Aorta (tissue), 5 donors: ENCODE data around the gene CDC20B. TPM values are rescaled to one million over a fixed set of nuclear protein-coding genes. Genes with fewer than 3 reads are reported as not detected.
"Not testable (repeated sequence)": the region's sequence is repeated elsewhere in the genome, so short reads cannot be mapped to it uniquely, and the experiment has no call there.

Experiments used
- ATAC-seq: fragments of 200-7000 bp; cut with Tn5 transposase; one replicate; pipeline ENCODE4 v1.9.1; 2022; ENCODE audit warnings: moderate library complexity; ENCODE audit not compliant: low FRiP score
- DNase-seq, 2 donors: peaks; one replicate each; pipeline ENCODE4 v3.0.0-alpha.2; 2020
- H3K27ac ChIP-seq, 2 donors: one replicate each; pipeline ENCODE4 v1.5.1; 2013; ENCODE audit warnings: low read length in 2 of 2, mild to moderate bottlenecking in 2 of 2, moderate library complexity in 2 of 2, control low read depth in 1 of 2, inconsistent platforms in 1 of 2, low read depth in 1 of 2
- H3K27me3 ChIP-seq, 2 donors: one replicate each; pipeline ENCODE4 v1.6.1; 2013; ENCODE audit warnings: control low read depth in 1 of 2, low read length in 1 of 2, mild to moderate bottlenecking in 1 of 2, moderate library complexity in 1 of 2; ENCODE audit not compliant: insufficient read depth in 2 of 2, control insufficient read depth in 1 of 2
- H3K36me3 ChIP-seq, 2 donors: one replicate each; pipeline ENCODE4 v1.6.1; 2013; ENCODE audit warnings: control low read depth in 1 of 2, low read length in 1 of 2, mild to moderate bottlenecking in 1 of 2; ENCODE audit not compliant: insufficient read depth in 2 of 2, control insufficient read depth in 1 of 2
- H3K4me1 ChIP-seq, 2 donors: one replicate each; pipeline ENCODE4 v1.6.1; 2013; ENCODE audit warnings: low read length in 2 of 2, control low read depth in 1 of 2, mild to moderate bottlenecking in 1 of 2, moderate library complexity in 1 of 2; ENCODE audit not compliant: insufficient read depth in 2 of 2, control insufficient read depth in 1 of 2
- H3K4me3 ChIP-seq, 2 donors: one replicate each; pipeline ENCODE4 v1.5.1; 2013; ENCODE audit warnings: low read length in 2 of 2, control low read depth in 1 of 2, mild to moderate bottlenecking in 1 of 2
- H3K9me3 ChIP-seq: one replicate; pipeline ENCODE4 v1.6.1; 2013; ENCODE audit warnings: mild to moderate bottlenecking, low read length; ENCODE audit not compliant: control insufficient read depth
- WGBS, 2 donors: extraction: QIAGEN DNeasy Blood & Tissue Kit; methylation state at CpG; one replicate each; pipeline ENCODE4 v1.1.7; 2013; 5-methylcytosine and 5-hydroxymethylcytosine counted together
- intact Hi-C, 2 donors: fragments of 100-400 bp; cut with DNase I; formaldehyde crosslinking; loops; one replicate each; pipeline versions ENCODE4 v1.14.2 to v1.15.0; 2022
- polyA plus RNA-seq, 2 donors: library from polyadenylated mRNA; stranded (reverse); fragments of 200-250 nt; gene quantifications; one replicate each; pipeline ENCODE4 v1.2.3, GENCODE V29; 2013
- total RNA-seq, 2 donors: library from RNA; stranded (reverse); fragmentation: NEBNext Ultra II Directional; extraction: Animal tissue kit (Norgen Biotek cat#: 25700); gene quantifications; one replicate each; pipeline ENCODE4 v1.2.1, GENCODE V29; 2021
- donor health status: healthy with polysubstance abuse.
- donor health status: Bipolar disorder and iron deficiency.
- donor health status: DM: no; HTN: no; CAD: no.
- donor health status: DM: no; HTN: no; CAD: no.
- donor health status: DM: yes; HTN: yes; CAD: no.

Gene CDC20B
- total and polyA plus RNA-seq, 4 donors, result not detected

GRCh38 chr5:55123365-55123764 is 49.6 kb downstream of the CDC20B start:
- no peak for DNase-seq
- no peak overlapping the region for H3K27ac ChIP-seq
- H3K27me3 ChIP-seq, result peaks cover 0 to 2% of the 10 kb centered on the region in 2 donors
- ATAC-seq, result no peak
- no peak overlapping the region for H3K4me3 ChIP-seq
- H3K36me3 ChIP-seq, result no peaks in the 10 kb centered on the region
- H3K4me1 ChIP-seq, result no peaks in the 10 kb centered on the region
- H3K9me3 ChIP-seq, result peaks cover 8% of the 10 kb centered on the region
- intact Hi-C loops, result no loop called here
- WGBS, 2 donors, result 73 to 77% methylated on average over 3 of the region's 3 CpGs

DNA sequence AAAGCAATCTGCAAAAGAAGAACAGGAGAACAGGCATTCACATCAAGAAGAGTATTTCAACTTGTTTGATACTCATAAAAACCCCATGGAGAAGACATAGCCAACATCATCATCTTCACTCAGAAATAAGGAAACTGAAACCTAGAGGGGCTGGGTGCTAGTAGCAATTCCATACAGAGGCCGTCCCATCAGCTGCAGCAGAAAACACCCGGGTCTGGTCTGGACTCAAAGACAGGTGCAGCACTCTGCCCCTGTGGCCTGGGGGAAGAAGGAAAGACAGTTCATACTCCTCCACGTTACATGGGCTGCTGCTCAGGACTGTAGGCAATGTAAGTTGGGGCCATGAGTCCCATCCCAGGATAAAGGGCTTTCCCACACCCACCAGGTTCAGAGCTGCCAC is 58.9 kb downstream of the CDC20B start:
- intact Hi-C loops, result no loop called here
- ATAC-seq, result no peak

DNA sequence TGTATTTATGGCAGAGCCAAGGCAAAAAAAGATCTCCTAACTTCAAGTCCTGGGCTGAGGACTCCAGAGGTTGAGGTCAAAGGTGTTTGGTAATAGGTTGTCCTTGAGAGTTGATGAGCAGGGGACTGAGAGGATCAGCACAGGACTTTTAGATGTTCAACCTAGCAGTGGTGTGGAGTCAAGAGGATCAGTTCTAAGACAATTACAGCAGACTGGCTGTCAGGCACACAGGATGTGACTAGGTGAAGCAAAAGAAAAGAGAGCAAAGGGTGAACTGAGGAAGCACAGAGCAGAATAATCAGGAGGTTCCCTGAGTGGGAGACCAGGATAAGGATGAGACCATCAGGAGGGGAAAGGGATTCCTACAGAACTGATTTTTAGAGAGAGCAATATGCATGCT is 59.6 kb downstream of the CDC20B start:
- no peak overlapping the region for H3K27ac ChIP-seq
- H3K9me3 ChIP-seq, result no peaks in the 10 kb centered on the region
- intact Hi-C loops, result no loop called here
- H3K4me1 ChIP-seq, result no peaks in the 10 kb centered on the region
- no peak for ATAC-seq
- no peak for DNase-seq
- H3K4me3 ChIP-seq, result no peak overlapping the region
- no peaks in the 10 kb centered on the region for H3K27me3 ChIP-seq
- H3K36me3 ChIP-seq, result no peaks in the 10 kb centered on the region

More for the DNA sequence above, 58.9 kb downstream of the CDC20B start:
- no peak for DNase-seq
- Histone ChIP-seq H3K27ac (no peak overlapping the region), H3K9me3 (peaks cover 2% of the 10 kb centered on the region), H3K4me1 (no peaks in the 10 kb centered on the region), H3K27me3 (no peaks in the 10 kb centered on the region), H3K36me3 (no peaks in the 10 kb centered on the region), H3K4me3 (no peak overlapping the region)
- 79 to 86% methylated on average over 3 of the region's 3 CpGs for WGBS, 2 donors

DNA sequence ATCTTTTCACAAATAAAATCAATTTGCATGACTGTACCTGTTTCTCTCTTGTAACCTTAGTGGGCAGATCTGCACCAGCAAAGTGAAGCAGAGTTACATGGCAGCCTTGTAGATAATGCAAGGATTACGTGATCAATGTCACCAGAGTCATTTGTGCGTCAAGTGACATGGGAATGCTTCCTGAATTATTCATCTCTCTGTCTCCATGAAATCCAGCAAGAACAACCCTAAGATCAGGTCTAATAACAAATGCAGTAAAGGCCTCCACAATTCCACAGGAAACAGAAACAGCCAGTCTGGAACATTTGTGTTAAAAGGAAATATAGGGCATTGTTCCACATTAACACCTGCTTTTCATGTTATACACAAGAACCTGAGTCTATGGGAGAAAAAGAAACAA is 62.8 kb downstream of the CDC20B start:
- WGBS, 2 donors, result 88 to 89% methylated on average over 2 of the region's 2 CpGs
- Histone ChIP-seq H3K27ac (no peak overlapping the region), H3K36me3 (no peaks in the 10 kb centered on the region), H3K9me3 (no peaks in the 10 kb centered on the region), H3K4me1 (no peaks in the 10 kb centered on the region), H3K4me3 (no peak overlapping the region), H3K27me3 (no peaks in the 10 kb centered on the region)
- DNase-seq (no peak), ATAC-seq (no peak)
- intact Hi-C loops, result no loop called here

DNA sequence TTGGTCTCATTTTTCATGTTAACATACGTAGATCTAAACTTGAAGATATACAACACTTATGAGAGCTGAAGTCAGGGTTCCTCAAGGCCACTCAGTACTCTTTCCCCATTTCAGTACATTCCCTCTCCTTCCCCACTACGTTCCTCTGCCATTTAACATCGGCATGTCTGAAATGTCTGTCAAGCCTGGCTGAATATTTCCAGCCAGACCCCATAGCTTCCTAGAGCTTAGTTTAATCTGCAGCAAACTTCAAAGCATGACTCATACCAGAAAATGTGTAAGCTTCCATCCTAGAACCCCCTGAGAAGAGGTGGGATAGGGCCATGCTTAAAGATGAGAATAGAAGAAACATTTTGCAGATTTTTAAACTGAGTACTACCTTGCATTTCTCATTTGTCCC is 64.3 kb downstream of the CDC20B start:
- intact Hi-C loops, result no loop called here
- H3K4me1 ChIP-seq, result no peaks in the 10 kb centered on the region
- H3K27ac ChIP-seq, result no peak overlapping the region
- no peak overlapping the region for H3K4me3 ChIP-seq
- no peak for ATAC-seq
- DNase-seq, result no peak
- H3K9me3 ChIP-seq, result no peaks in the 10 kb centered on the region
- no peaks in the 10 kb centered on the region for H3K36me3 ChIP-seq
- no peaks in the 10 kb centered on the region for H3K27me3 ChIP-seq
- WGBS, 2 donors, result 25 to 28% methylated on average over 3 of the region's 3 CpGs

DNA sequence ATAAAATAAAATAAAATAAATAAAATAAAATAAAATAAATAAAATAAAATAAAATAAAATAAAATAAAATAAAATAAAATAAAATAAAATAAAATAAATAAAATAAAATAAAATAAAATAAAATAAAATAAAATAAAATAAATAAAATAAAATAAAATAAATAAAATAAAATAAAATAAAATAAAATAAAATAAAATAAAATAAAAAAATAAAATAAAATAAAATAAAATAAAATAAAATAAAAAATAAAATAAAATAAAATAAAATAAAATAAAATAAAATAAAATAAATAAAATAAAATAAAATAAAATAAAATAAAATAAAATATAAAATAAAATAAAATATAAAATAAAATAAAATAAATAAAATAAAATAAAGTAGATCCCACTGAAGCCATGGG is 67.0 kb downstream of the CDC20B start:
- H3K27me3 ChIP-seq, ATAC-seq, H3K36me3 ChIP-seq, H3K4me1 ChIP-seq, DNase-seq, H3K27ac ChIP-seq, H3K9me3 ChIP-seq, intact Hi-C loops, H3K4me3 ChIP-seq: not testable (repeated sequence)

DNA sequence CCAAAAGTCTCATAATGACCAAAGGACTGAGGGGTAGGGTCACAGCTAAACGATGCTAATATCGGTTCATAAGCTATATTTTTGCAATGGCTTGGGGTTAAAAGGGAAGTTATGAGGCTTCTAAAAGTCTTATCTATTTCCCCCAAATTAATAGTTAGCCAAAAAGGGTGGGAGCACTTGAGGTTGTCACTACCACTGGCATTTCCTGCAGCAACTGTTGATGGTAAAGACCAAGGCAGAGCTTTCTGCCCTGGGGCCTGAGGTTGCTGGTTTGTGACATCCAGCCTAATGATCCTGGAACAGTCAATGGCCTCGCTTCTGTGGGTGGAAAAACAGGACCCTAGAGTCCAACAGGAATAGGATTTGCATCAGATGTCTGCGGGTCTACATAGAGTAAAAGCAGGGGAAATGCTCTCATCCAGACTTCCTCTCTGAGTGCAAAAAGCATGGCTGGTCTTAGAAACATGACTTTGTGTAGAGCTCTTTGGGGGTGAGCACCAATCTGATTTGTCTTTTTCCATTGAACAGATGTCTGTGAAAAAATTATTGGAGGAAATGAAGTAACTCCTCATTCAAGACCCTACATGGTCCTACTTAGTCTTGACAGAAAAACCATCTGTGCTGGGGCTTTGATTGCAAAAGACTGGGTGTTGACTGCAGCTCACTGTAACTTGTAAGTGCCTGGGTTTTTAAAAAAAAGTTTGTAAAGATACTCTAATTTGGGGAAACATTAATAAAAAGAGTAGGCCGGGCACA is 67.9 kb downstream of the CDC20B start:
- Histone ChIP-seq H3K27me3 (no peaks in the 10 kb centered on the region), H3K27ac (no peak overlapping the region), H3K4me3 (no peak overlapping the region), H3K4me1 (no peaks in the 10 kb centered on the region), H3K36me3 (no peaks in the 10 kb centered on the region), H3K9me3 (no peaks in the 10 kb centered on the region)
- intact Hi-C loops, result no loop called here
- 89% methylated on average over 5 of the region's 5 CpGs for WGBS, 2 donors
- no peak for DNase-seq
- no peak for ATAC-seq

DNA sequence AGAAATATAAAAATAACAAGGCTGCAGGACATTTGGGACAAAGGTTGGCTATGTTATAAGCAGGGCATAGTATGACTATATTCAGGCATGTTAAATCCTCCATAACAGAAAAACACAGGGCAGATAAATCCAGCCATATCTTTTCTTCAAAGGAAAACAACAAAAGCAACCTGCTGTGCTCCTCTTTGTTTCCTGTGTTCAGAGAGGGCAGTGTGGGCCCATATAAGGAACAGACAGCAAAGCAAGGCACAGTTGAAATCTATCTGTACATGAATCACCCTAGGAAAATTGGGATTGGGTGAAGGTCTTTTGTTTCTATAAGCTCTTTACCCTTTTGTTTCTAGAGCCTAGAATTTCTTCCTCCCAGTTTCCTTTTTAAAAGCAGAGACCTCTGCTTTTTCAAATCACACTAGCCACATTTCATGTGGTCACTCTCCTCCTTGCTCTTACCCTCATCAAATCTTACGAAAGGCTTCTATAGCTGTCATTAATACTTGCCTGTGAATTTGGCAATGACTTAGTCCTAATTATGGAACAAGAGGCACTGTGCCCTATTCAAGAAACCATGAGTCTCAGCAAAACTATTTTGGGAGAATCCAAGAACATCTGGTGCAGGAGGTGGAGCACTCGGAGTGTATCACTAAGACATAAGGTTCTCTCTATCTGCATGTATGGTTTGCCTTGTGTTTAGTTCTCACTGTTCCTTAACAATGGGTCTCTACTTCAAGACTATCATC is 68.8 kb downstream of the CDC20B start:
- DNase-seq (no peak), ATAC-seq (no peak)
- no peaks in the 10 kb centered on the region for H3K9me3 ChIP-seq
- no peaks in the 10 kb centered on the region for H3K36me3 ChIP-seq
- no peak overlapping the region for H3K4me3 ChIP-seq
- no peaks in the 10 kb centered on the region for H3K4me1 ChIP-seq
- WGBS, 2 donors, result 56 to 59% methylated on average over 2 of the region's 2 CpGs
- intact Hi-C loops, result no loop called here
- no peaks in the 10 kb centered on the region for H3K27me3 ChIP-seq
- H3K27ac ChIP-seq, result no peak overlapping the region

DNA sequence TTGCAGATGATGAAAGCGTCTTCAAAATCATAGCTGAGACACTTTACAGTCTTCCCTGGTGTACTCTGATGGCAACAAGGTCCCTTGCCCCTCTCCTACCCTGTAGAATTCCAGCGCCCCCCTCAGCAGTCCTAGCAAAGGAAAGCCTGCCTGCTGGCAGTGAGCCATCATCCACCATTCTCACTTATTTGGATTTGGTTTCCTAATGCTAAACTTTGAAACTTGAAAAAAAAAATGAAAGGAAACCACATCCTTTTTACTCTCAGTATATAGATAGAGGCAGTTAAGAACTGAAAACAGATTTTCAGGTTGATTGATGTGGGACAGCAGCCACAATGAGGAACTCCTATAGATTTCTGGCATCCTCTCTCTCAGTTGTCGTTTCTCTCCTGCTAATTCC is 70.6 kb downstream of the CDC20B start, which contains the start of gene GZMA:
GZMA (plus strand) TSS at position 299 of the 400 bp plus-strand sequence; CDS start at position 336, 37 bp downstream.
- intact Hi-C loops, result no loop called here
- DNase-seq, result no peak
- no peak within 1 kb of the TSS for H3K27ac ChIP-seq
- 67 to 70% methylated on average over 3 of the region's 3 CpGs for WGBS, 2 donors
- H3K27me3 ChIP-seq, result no peaks in the 10 kb centered on the region
- no peaks in the 10 kb centered on the region for H3K36me3 ChIP-seq
- H3K9me3 ChIP-seq, result no peaks in the 10 kb centered on the region
- H3K4me3 ChIP-seq, result no peak within 1 kb of the TSS
- ATAC-seq, result no peak
- H3K4me1 ChIP-seq, result no peaks in the 10 kb centered on the region
